GM23338 (cell line): Measurements from ENCODE around the gene KIF1C. TPM values are rescaled to one million over a fixed set of nuclear protein-coding genes. Genes with fewer than 3 reads are reported as not detected.

Experiments
- ATAC-seq: fragments of 200-7000 bp; cut with Tn5 transposase; 3 replicates; pipeline ENCODE4 v1.9.1; 2020
- DNase-seq: peaks from one replicate; pipeline ENCODE4 v3.0.0-alpha.2; 2015; ENCODE audit warnings: low spot score
- H2AFZ ChIP-seq: fragments of 200-600 bp; sonication (generic); 2 replicates; pipeline ENCODE4 v1.8.0; 2016; ENCODE audit warnings: antibody characterized with exemption, mild to moderate bottlenecking, moderate library complexity
- H3F3A ChIP-seq: fragments of 200-600 bp; sonication (generic); replicated peaks from 2 replicates; pipeline ENCODE4 v1.8.0; 2017; ENCODE audit warnings: antibody characterized with exemption, mixed run types, low read depth
- H3K27ac ChIP-seq: fragments of 200-600 bp; sonication (generic); 2 replicates; pipeline ENCODE4 v1.6.1; 2016; ENCODE audit warnings: low read depth
- H3K27me3 ChIP-seq: fragments of 200-600 bp; sonication (generic); 2 replicates; pipeline ENCODE4 v1.8.0; 2016; ENCODE audit warnings: mild to moderate bottlenecking, mixed run types, moderate library complexity; ENCODE audit not compliant: insufficient read depth
- H3K36me3 ChIP-seq: fragments of 200-600 bp; sonication (generic); 2 replicates; pipeline ENCODE4 v1.8.0; 2016; ENCODE audit warnings: mild to moderate bottlenecking; ENCODE audit not compliant: insufficient read depth
- H3K4me1 ChIP-seq: fragments of 200-600 bp; sonication (generic); 2 replicates; pipeline ENCODE4 v1.8.0; 2016; ENCODE audit warnings: mild to moderate bottlenecking, moderate library complexity; ENCODE audit not compliant: insufficient read depth
- H3K4me2 ChIP-seq: fragments of 200-600 bp; sonication (generic); 2 replicates; pipeline ENCODE4 v1.7.1; 2017; ENCODE audit warnings: mixed run types
- H3K4me3 ChIP-seq: fragments of 200-600 bp; sonication (generic); 2 replicates; pipeline ENCODE4 v1.6.1; 2016; ENCODE audit warnings: mixed run types
- H3K79me2 ChIP-seq: fragments of 200-600 bp; sonication (generic); replicated peaks from 2 replicates; pipeline ENCODE4 v1.8.0; 2017; ENCODE audit warnings: mild to moderate bottlenecking; ENCODE audit not compliant: insufficient read depth
- H3K9me2 ChIP-seq: fragments of 200-600 bp; sonication (generic); 2 replicates; pipeline ENCODE4 v1.8.0; 2017; ENCODE audit not compliant: insufficient read depth
- H4K20me1 ChIP-seq: fragments of 200-600 bp; sonication (generic); replicated peaks from 2 replicates; pipeline ENCODE4 v1.8.0; 2017; ENCODE audit warnings: mild to moderate bottlenecking; ENCODE audit not compliant: insufficient read depth
- H3K27ac Mint-ChIP-seq: 2 replicates; pipeline ENCODE4 v1.8.0; 2020; ENCODE audit warnings: inconsistent platforms, mild to moderate bottlenecking, moderate library complexity, mixed read lengths
- H3K27me3 Mint-ChIP-seq: 3 replicates; pipeline ENCODE4 v1.8.0; 2022; ENCODE audit warnings: low read depth, mild to moderate bottlenecking, moderate library complexity, mixed read lengths, inconsistent platforms; ENCODE audit not compliant: insufficient read depth, poor library complexity
- H3K36me3 Mint-ChIP-seq: 3 replicates; pipeline ENCODE4 v1.8.0; 2021; ENCODE audit warnings: low read depth, mild to moderate bottlenecking, inconsistent platforms, moderate library complexity, mixed read lengths
- H3K4me1 Mint-ChIP-seq: 3 replicates; pipeline ENCODE4 v1.8.0; 2020; ENCODE audit warnings: mild to moderate bottlenecking, inconsistent platforms, mixed read lengths
- H3K4me3 Mint-ChIP-seq: 3 replicates; pipeline ENCODE4 v1.8.0; 2021; ENCODE audit warnings: moderate library complexity, mild to moderate bottlenecking, inconsistent platforms, mixed read lengths
- H3K9me3 Mint-ChIP-seq: 3 replicates; pipeline ENCODE4 v1.8.0; 2020; ENCODE audit warnings: moderate library complexity, mild to moderate bottlenecking, inconsistent platforms, mixed read lengths
- CREB1 ChIP-seq: fragments of 250-450 bp; sonication (Bioruptor Pico); IDR thresholded peaks from 2 replicates; pipeline ENCODE4 v1.5.0; 2020; ENCODE audit warnings: low read depth, mild to moderate bottlenecking, moderate library complexity
- EZH2 ChIP-seq: fragments of 200-600 bp; sonication (generic); IDR thresholded peaks from one replicate; pipeline ENCODE4 v1.8.0; 2017; ENCODE audit warnings: antibody characterized with exemption, mild to moderate bottlenecking, low read depth; ENCODE audit not compliant: unreplicated experiment
- JUNB ChIP-seq: IDR thresholded peaks from one replicate; pipeline ENCODE4 v1.6.1; 2016; ENCODE audit warnings: antibody characterized with exemption; ENCODE audit not compliant: unreplicated experiment
- POLR2AphosphoS5 ChIP-seq: IDR thresholded peaks from 2 replicates; pipeline ENCODE4 v1.6.1; 2016; ENCODE audit warnings: antibody characterized with exemption, low read depth
- ZNF114 ChIP-seq: fragments of 250-450 bp; sonication (Bioruptor Pico); IDR thresholded peaks from 2 replicates; pipeline ENCODE4 v1.5.0; 2020; ENCODE audit warnings: mild to moderate bottlenecking, moderate library complexity
- ZNF331 ChIP-seq: fragments of 250-450 bp; sonication (Bioruptor Pico); IDR thresholded peaks from 2 replicates; pipeline ENCODE4 v1.5.0; 2020; ENCODE audit warnings: low read depth, mild to moderate bottlenecking, moderate library complexity
- polyA plus RNA-seq: library from polyadenylated mRNA; unstranded; fragments of >200 nt; fragmentation: Nextera tagmentation; extraction: Ambion mirVana; gene quantifications from 2 replicates; pipeline ENCODE4 v1.2.1, GENCODE V29; 2016
- total RNA-seq: library from RNA; depleted of rRNA; stranded (reverse); fragments of >200 nt; shearing (Covaris generic); gene quantifications from 2 replicates; pipeline ENCODE4 v1.2.3, GENCODE V29; 2014
- TF ChIP-seq, protein P1 (sequence below): fragments of 250-450 bp; sonication (Bioruptor Pico); IDR thresholded peaks from 2 replicates; pipeline ENCODE4 v1.5.0; 2020; ENCODE audit warnings: mild to moderate bottlenecking, moderate library complexity
- TF ChIP-seq, protein P2 (sequence below): IDR thresholded peaks from one replicate; pipeline ENCODE4 v1.6.1; 2018; ENCODE audit warnings: antibody characterized with exemption; ENCODE audit not compliant: unreplicated experiment
- TF ChIP-seq, protein P3 (sequence below): IDR thresholded peaks from 2 replicates; pipeline ENCODE4 v1.6.1; 2016; ENCODE audit warnings: antibody characterized with exemption

KIF1C gene
- total and polyA plus RNA-seq, 2 experiments from 2014 or later: 13.5 to 61.4 TPM

DNA sequence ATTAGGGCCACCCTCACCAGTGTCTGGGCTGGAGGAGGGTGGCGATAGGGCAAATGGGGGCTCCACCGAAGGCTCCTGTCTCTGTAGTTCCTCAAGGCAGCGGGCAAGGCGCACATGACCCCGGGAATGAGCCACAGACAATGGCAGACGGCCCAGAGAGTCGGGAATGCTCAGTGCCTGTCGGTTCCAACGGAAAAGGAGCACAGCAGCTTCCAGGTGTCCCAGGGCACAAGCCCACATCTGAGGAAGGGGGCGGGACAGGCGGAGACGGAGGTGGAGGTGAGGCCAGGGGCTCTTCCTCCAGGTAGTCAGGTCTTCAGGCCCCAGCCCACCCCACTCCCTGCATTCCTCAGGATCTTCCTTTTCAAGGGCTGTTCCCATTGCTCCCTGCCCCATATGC, 25.0 kb upstream of the KIF1C start (continued):
- TF ChIP-seq, protein P1, sequence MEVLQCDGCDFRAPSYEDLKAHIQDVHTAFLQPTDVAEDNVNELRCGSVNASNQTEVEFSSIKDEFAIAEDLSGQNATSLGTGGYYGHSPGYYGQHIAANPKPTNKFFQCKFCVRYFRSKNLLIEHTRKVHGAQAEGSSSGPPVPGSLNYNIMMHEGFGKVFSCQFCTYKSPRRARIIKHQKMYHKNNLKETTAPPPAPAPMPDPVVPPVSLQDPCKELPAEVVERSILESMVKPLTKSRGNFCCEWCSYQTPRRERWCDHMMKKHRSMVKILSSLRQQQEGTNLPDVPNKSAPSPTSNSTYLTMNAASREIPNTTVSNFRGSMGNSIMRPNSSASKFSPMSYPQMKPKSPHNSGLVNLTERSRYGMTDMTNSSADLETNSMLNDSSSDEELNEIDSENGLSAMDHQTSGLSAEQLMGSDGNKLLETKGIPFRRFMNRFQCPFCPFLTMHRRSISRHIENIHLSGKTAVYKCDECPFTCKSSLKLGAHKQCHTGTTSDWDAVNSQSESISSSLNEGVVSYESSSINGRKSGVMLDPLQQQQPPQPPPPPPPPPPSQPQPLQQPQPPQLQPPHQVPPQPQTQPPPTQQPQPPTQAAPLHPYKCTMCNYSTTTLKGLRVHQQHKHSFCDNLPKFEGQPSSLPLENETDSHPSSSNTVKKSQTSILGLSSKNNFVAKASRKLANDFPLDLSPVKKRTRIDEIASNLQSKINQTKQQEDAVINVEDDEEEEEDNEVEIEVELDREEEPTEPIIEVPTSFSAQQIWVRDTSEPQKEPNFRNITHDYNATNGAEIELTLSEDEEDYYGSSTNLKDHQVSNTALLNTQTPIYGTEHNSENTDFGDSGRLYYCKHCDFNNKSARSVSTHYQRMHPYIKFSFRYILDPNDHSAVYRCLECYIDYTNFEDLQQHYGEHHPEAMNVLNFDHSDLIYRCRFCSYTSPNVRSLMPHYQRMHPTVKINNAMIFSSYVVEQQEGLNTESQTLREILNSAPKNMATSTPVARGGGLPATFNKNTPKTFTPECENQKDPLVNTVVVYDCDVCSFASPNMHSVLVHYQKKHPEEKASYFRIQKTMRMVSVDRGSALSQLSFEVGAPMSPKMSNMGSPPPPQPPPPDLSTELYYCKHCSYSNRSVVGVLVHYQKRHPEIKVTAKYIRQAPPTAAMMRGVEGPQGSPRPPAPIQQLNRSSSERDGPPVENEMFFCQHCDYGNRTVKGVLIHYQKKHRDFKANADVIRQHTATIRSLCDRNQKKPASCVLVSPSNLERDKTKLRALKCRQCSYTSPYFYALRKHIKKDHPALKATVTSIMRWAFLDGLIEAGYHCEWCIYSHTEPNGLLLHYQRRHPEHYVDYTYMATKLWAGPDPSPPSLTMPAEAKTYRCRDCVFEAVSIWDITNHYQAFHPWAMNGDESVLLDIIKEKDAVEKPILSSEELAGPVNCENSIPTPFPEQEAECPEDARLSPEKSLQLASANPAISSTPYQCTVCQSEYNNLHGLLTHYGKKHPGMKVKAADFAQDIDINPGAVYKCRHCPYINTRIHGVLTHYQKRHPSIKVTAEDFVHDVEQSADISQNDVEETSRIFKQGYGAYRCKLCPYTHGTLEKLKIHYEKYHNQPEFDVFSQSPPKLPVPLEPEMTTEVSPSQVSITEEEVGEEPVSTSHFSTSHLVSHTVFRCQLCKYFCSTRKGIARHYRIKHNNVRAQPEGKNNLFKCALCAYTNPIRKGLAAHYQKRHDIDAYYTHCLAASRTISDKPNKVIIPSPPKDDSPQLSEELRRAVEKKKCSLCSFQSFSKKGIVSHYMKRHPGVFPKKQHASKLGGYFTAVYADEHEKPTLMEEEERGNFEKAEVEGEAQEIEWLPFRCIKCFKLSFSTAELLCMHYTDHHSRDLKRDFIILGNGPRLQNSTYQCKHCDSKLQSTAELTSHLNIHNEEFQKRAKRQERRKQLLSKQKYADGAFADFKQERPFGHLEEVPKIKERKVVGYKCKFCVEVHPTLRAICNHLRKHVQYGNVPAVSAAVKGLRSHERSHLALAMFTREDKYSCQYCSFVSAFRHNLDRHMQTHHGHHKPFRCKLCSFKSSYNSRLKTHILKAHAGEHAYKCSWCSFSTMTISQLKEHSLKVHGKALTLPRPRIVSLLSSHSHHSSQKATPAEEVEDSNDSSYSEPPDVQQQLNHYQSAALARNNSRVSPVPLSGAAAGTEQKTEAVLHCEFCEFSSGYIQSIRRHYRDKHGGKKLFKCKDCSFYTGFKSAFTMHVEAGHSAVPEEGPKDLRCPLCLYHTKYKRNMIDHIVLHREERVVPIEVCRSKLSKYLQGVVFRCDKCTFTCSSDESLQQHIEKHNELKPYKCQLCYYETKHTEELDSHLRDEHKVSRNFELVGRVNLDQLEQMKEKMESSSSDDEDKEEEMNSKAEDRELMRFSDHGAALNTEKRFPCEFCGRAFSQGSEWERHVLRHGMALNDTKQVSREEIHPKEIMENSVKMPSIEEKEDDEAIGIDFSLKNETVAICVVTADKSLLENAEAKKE (CRISPR knock-in tag): no peak
- no peak; the same call in 1 of the 2 replicates for TF ChIP-seq POLR2AphosphoS5
- no peak for TF ChIP-seq ZNF114 (CRISPR knock-in tag)
- no peak for TF ChIP-seq CREB1 (CRISPR knock-in tag)

DNA sequence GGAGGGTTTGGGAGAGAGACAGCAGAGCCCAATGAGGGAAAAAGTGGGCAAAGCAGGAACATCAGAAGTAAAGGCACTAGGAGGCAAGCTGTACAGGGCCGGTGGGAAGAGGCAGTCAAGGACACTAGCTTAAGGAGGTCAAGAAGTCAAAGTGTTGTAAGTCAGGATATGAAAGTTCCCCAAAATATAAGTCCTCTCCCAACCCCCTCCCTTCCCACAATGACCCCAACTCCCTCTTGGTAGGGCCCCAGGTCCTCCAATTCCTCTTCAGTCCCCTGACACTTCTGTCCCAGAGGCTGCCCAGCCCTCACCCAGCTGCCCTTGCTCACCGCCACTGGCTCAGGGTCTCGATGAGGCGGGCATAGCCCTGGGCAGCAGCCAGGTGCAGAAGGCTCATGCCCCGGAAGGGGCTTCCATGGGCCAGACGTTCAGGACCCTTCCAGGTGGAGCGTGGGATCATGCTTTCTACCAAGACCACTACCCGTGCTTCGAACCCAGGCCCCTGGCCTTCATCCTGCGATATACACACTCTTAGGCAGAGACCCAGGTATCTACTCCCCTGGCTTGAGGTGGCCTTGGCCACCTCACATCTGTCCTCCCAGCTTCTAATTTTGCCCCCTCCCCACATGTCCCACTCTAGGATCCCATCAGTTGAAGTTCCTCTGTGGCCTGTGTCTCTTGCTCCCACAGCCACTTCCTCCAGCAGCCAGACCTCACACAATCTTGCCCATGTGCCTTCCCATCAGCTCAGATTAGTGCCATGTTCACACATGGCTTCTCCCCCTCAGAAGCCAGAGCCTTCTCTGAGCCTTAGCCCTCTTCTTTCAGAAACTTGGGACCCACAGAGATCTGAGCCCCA, 24.3 kb upstream of the KIF1C start:
- no peak for ATAC-seq
- no peak overlapping the region for H3K27ac Mint-ChIP-seq
- H3K36me3 ChIP-seq: no peaks in the 10 kb centered on the region

More for the DNA sequence above, 24.3 kb upstream of the KIF1C start:
- peak overlapping the region; percentile 57; the same call in 1 of the 2 replicates for H3K4me2 ChIP-seq
- Mint-ChIP-seq H3K4me3 (peak overlapping the region; percentile 39; the same call in 1 of the 3 replicates), H3K4me1 (peaks cover 29% of the 10 kb centered on the region), H3K36me3 (peaks cover 44% of the 10 kb centered on the region), H3K27me3 (peaks cover 53% of the 10 kb centered on the region), H3K9me3 (no peaks in the 10 kb centered on the region)
- TF ChIP-seq, protein P2, sequence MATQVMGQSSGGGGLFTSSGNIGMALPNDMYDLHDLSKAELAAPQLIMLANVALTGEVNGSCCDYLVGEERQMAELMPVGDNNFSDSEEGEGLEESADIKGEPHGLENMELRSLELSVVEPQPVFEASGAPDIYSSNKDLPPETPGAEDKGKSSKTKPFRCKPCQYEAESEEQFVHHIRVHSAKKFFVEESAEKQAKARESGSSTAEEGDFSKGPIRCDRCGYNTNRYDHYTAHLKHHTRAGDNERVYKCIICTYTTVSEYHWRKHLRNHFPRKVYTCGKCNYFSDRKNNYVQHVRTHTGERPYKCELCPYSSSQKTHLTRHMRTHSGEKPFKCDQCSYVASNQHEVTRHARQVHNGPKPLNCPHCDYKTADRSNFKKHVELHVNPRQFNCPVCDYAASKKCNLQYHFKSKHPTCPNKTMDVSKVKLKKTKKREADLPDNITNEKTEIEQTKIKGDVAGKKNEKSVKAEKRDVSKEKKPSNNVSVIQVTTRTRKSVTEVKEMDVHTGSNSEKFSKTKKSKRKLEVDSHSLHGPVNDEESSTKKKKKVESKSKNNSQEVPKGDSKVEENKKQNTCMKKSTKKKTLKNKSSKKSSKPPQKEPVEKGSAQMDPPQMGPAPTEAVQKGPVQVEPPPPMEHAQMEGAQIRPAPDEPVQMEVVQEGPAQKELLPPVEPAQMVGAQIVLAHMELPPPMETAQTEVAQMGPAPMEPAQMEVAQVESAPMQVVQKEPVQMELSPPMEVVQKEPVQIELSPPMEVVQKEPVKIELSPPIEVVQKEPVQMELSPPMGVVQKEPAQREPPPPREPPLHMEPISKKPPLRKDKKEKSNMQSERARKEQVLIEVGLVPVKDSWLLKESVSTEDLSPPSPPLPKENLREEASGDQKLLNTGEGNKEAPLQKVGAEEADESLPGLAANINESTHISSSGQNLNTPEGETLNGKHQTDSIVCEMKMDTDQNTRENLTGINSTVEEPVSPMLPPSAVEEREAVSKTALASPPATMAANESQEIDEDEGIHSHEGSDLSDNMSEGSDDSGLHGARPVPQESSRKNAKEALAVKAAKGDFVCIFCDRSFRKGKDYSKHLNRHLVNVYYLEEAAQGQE: no peak
- no peak for TF ChIP-seq JUNB
- no peak for TF ChIP-seq ZNF114 (CRISPR knock-in tag)
- TF ChIP-seq, protein P3, sequence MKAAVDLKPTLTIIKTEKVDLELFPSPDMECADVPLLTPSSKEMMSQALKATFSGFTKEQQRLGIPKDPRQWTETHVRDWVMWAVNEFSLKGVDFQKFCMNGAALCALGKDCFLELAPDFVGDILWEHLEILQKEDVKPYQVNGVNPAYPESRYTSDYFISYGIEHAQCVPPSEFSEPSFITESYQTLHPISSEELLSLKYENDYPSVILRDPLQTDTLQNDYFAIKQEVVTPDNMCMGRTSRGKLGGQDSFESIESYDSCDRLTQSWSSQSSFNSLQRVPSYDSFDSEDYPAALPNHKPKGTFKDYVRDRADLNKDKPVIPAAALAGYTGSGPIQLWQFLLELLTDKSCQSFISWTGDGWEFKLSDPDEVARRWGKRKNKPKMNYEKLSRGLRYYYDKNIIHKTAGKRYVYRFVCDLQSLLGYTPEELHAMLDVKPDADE: no peak
- TF ChIP-seq ZNF331 (CRISPR knock-in tag): no peak
- TF ChIP-seq POLR2AphosphoS5: no peak
- no peak for TF ChIP-seq EZH2
- peaks cover 13% of the 10 kb centered on the region for H3K79me2 ChIP-seq
- peaks cover 56% of the 10 kb centered on the region for H3K27me3 ChIP-seq
- H4K20me1 ChIP-seq: 0 out of 2 replicates have a peak, but pooled peaks cover 9% of the 10 kb centered on the region
- no peaks in the 10 kb centered on the region for H3K9me2 ChIP-seq
- H3K4me3 ChIP-seq: no peak overlapping the region
- DNase-seq: no peak
- H3F3A ChIP-seq: peaks cover 6% of the 10 kb centered on the region; the same call in 1 of the 2 replicates
- H3K4me1 ChIP-seq: peaks cover 17% of the 10 kb centered on the region
- H3K27ac ChIP-seq: no peak overlapping the region
- H2AFZ ChIP-seq: no peak overlapping the region
